HepG2 (cell line): ENCODE data around the gene TRAPPC5. TPM values are rescaled to one million over a fixed set of nuclear protein-coding genes. Genes with fewer than 3 reads are reported as not detected.

Experiments
- ATAC-seq: fragments of 200-7000 bp; cut with Tn5 transposase; 3 replicates; pipeline ENCODE4 v1.9.1; 2020; ENCODE audit warnings: mild to moderate bottlenecking, moderate library complexity
- BruUV-seq: library from RNA; stranded (reverse); fragments of 400-500 nt; replicated peaks from 2 replicates; lab custom pipeline; 2021; lab: Mats Ljungman, UMichigan
- CTCF ChIA-PET: fragments of 300-600 bp; formaldehyde crosslinking; extraction: SDS; loops from one replicate; lab custom pipeline; 2021; ENCODE audit warnings: low total read pairs, inconsistent platforms, low intra/inter-chr PET ratio; lab: Yijun Ruan, JAX
- POLR2A ChIA-PET: fragments of 350-600 bp; sonication (Branson Sonifier 250); formaldehyde crosslinking; loops from one replicate; lab custom pipeline; 2020; ENCODE audit warnings: antibody characterized with exemption, inconsistent platforms; lab: Yijun Ruan, JAX
- DNase-seq: peaks from one replicate; pipeline ENCODE4 v3.0.0-alpha.2; 2015; ENCODE audit warnings: low spot score
- FAIRE-seq: peaks from 3 replicates; lab custom pipeline; 2011; peaks lifted over from hg19 to GRCh38; lab: Jason Lieb, UNC
- H2AFZ ChIP-seq: one replicate; pipeline ENCODE4 v1.6.1; 2011; ENCODE audit warnings: low read length, inconsistent platforms
- H3K27ac ChIP-seq: fragments of 300-600 bp; 3 replicates; pipeline ENCODE4 v1.8.0; 2011; ENCODE audit warnings: mixed run types, mild to moderate bottlenecking, mixed read lengths, low read length, inconsistent platforms; ENCODE audit not compliant: insufficient read depth; ENCODE audit errors: extremely low read length
- H3K27me3 ChIP-seq, 2 experiments: fragments of 200-600 bp in 1 of 2; 2 replicates in 1 of 2; 3 replicates in 1 of 2; pipeline versions ENCODE4 v1.6.0 to v1.8.0; 2011; ENCODE audit warnings: low read length in 2 of 2, mild to moderate bottlenecking in 2 of 2, moderate library complexity in 2 of 2, inconsistent platforms in 1 of 2; ENCODE audit not compliant: insufficient read depth in 2 of 2, control insufficient read depth in 1 of 2
- H3K36me3 ChIP-seq, 2 experiments: fragments of 200-600 bp in 1 of 2; replicated peaks in 1 of 2; 2 replicates in 1 of 2; 3 replicates in 1 of 2; pipeline versions ENCODE4 v1.5.1 to v1.8.0; 2011; ENCODE audit warnings: low read length in 2 of 2, inconsistent platforms in 1 of 2; ENCODE audit not compliant: insufficient read depth in 2 of 2, control insufficient read depth in 1 of 2
- H3K4me1 ChIP-seq: 2 replicates; pipeline ENCODE4 v1.5.1; 2012; ENCODE audit warnings: low read length, inconsistent platforms; ENCODE audit not compliant: insufficient read depth
- H3K4me2 ChIP-seq: 2 replicates; pipeline ENCODE4 v1.6.0; 2011; ENCODE audit warnings: low read depth, low read length, inconsistent platforms
- H3K4me3 ChIP-seq, 3 experiments: fragments of 200-600 bp in 1 of 3; sonication (generic), shearing (Covaris generic) in 1 of 3; replicated peaks in 1 of 3; 2 replicates each; pipeline ENCODE4 v1.5.1; 2011 to 2016; ENCODE audit warnings: low read length in 3 of 3, inconsistent platforms in 2 of 3, low read depth in 2 of 3, mild to moderate bottlenecking in 2 of 3, control low read depth in 1 of 3, mixed read lengths in 1 of 3; ENCODE audit not compliant: insufficient read depth in 1 of 3
- H3K79me2 ChIP-seq: one replicate; pipeline ENCODE4 v1.6.1; 2011; ENCODE audit warnings: low read length, inconsistent platforms; ENCODE audit not compliant: insufficient read depth
- H3K9ac ChIP-seq: 2 replicates; pipeline ENCODE4 v1.6.0; 2011; ENCODE audit warnings: mild to moderate bottlenecking, low read depth, low read length, inconsistent platforms; ENCODE audit not compliant: insufficient read depth
- H3K9me3 ChIP-seq: 2 replicates; pipeline ENCODE4 v1.5.1; 2012; ENCODE audit warnings: mild to moderate bottlenecking, low read length
- H4K20me1 ChIP-seq: 2 replicates; pipeline ENCODE4 v1.6.0; 2011; ENCODE audit warnings: inconsistent platforms, mild to moderate bottlenecking, low read length, moderate library complexity; ENCODE audit not compliant: insufficient read depth
- BCLAF1 ChIP-seq: fragments of 450-650 bp; IDR thresholded peaks from 2 replicates; pipeline ENCODE4 v1.6.1; 2017; ENCODE audit warnings: mild to moderate bottlenecking
- HCFC1 ChIP-seq: fragments of 150-350 bp; IDR thresholded peaks from 2 replicates; pipeline ENCODE4 v1.6.1; 2014; ENCODE audit warnings: low read depth, low read length
- HOXA3 ChIP-seq: sonication (generic); formaldehyde crosslinking; IDR thresholded peaks from 2 replicates; pipeline ENCODE4 v1.5.0; 2020; ENCODE audit warnings: missing genetic modification reagents
- MEF2D ChIP-seq: sonication (generic); formaldehyde crosslinking; IDR thresholded peaks from 2 replicates; pipeline ENCODE4 v1.5.1; 2020; ENCODE audit warnings: mild to moderate bottlenecking, missing genetic modification reagents
- MEIS2 ChIP-seq: sonication (generic); formaldehyde crosslinking; IDR thresholded peaks from 2 replicates; pipeline ENCODE4 v1.9.0; 2021; ENCODE audit warnings: mild to moderate bottlenecking, missing genetic modification reagents
- TARDBP ChIP-seq: sonication (generic); formaldehyde crosslinking; IDR thresholded peaks from 2 replicates; pipeline ENCODE4 v1.8.0; 2022; ENCODE audit warnings: mild to moderate bottlenecking, missing genetic modification reagents
- ZBTB38 ChIP-seq: sonication (generic); formaldehyde crosslinking; IDR thresholded peaks from 2 replicates; pipeline ENCODE4 v1.5.1; 2020; ENCODE audit warnings: mild to moderate bottlenecking, missing genetic modification reagents
- ZFYVE20 ChIP-seq: sonication (generic); formaldehyde crosslinking; IDR thresholded peaks from 2 replicates; pipeline ENCODE4 v1.8.0; 2023; ENCODE audit warnings: low read depth, mild to moderate bottlenecking, moderate library complexity, missing genetic modification reagents, borderline replicate concordance
- ZNF10 ChIP-seq: sonication (generic); formaldehyde crosslinking; IDR thresholded peaks from 2 replicates; pipeline ENCODE4 v1.4.0; 2020; ENCODE audit warnings: mild to moderate bottlenecking, low read depth, missing genetic modification reagents, borderline replicate concordance
- ZNF180 ChIP-seq: sonication (generic); formaldehyde crosslinking; IDR thresholded peaks from 2 replicates; pipeline ENCODE4 v1.4.0; 2020; ENCODE audit warnings: low read depth, missing genetic modification reagents, borderline replicate concordance
- ZNF713 ChIP-seq: sonication (generic); formaldehyde crosslinking; IDR thresholded peaks from 2 replicates; pipeline ENCODE4 v1.4.0; 2020; ENCODE audit warnings: mild to moderate bottlenecking, missing genetic modification reagents
- WGBS: methylation state at CpG from one replicate; pipeline ENCODE4 v1.1.6; 2017; ENCODE audit warnings: low lambda C conversion rate; 5-methylcytosine and 5-hydroxymethylcytosine counted together
- in situ Hi-C: cut with HindIII; loops from 2 replicates; pipeline ENCODE4 v1.10.0; 2017; ENCODE audit warnings: low pct_unique_long_range_greater_than_20kb; ENCODE audit not compliant: extremely low pct_ligation_motif_present
- intact Hi-C: fragments of 100-400 bp; cut with micrococcal nuclease; formaldehyde crosslinking; loops from one replicate; pipeline ENCODE4 v1.10.0; 2022; ENCODE audit not compliant: unreplicated experiment
- polyA plus RNA-seq, 8 experiments: library from polyadenylated mRNA; depleted of rRNA in 3 of 8; stranded (reverse) in 7 of 8; unstranded in 1 of 8; fragments of >200 nt; fragmentation: Illumina TruSeq in 4 of 8; extraction: Trizol in 4 of 8; gene quantifications; 2 replicates each; pipeline versions ENCODE4 v1.2.1 to v1.2.3, GENCODE V29; 2011 to 2016; ENCODE audit warnings: low read depth in 4 of 8, missing spikeins in 1 of 8, mixed read lengths in 1 of 8; ENCODE audit not compliant: insufficient read depth in 1 of 8
- total RNA-seq, 5 experiments: library from RNA; depleted of rRNA; stranded (reverse); fragments of >200 nt; fragmentation: Illumina TruSeq; extraction: Trizol; gene quantifications; 2 replicates each; pipeline ENCODE4 v1.2.3, GENCODE V29; 2016; ENCODE audit warnings: low read depth in 1 of 5
- TF ChIP-seq, protein P1 (sequence below): IDR thresholded peaks from 2 replicates; pipeline ENCODE4 v1.6.1; 2016; ENCODE audit warnings: missing biosample characterization, missing genetic modification reagents, low read depth

TRAPPC5 gene
- total and polyA plus RNA-seq, 2 of the 13 experiments (the other 11 are each of a cell fraction or from before 2014, with no cell fraction given): 38.5 to 78.7 TPM

- DNase-seq (no peak), ATAC-seq (no peak), FAIRE-seq (no peak)
- in situ Hi-C loops (no loop called here), intact Hi-C loops (no loop called here)
- ChIA-PET POLR2A (no interaction called here), CTCF (no interaction called here)
- Histone ChIP-seq H3K9me3 (no peaks in the 10 kb centered on the region), H3K9ac (no peak overlapping the region), H3K79me2 (no peaks in the 10 kb centered on the region), H3K4me2 (no peak overlapping the region), H3K27me3 (peaks cover 0 to 25% of the 10 kb centered on the region in 2 experiments; a peak in 3 of 5 replicates), H3K27ac (no peak overlapping the region), H3K4me1 (0 out of 2 replicates have a peak, but pooled peaks cover 4% of the 10 kb centered on the region), H3K36me3 (no peaks in the 10 kb centered on the region), H3K4me3 (no peak overlapping the region), H4K20me1 (no peaks in the 10 kb centered on the region), H2AFZ (no peak overlapping the region)
- 19% methylated on average over 6 of the region's 6 CpGs for WGBS
- TF ChIP-seq MEIS2 (CRISPR knock-in tag): no peak
- no peak for TF ChIP-seq ZNF180 (CRISPR knock-in tag)
- TF ChIP-seq ZBTB38 (CRISPR knock-in tag): no peak
- TF ChIP-seq MEF2D (CRISPR knock-in tag): no peak
- TF ChIP-seq, protein P1, sequence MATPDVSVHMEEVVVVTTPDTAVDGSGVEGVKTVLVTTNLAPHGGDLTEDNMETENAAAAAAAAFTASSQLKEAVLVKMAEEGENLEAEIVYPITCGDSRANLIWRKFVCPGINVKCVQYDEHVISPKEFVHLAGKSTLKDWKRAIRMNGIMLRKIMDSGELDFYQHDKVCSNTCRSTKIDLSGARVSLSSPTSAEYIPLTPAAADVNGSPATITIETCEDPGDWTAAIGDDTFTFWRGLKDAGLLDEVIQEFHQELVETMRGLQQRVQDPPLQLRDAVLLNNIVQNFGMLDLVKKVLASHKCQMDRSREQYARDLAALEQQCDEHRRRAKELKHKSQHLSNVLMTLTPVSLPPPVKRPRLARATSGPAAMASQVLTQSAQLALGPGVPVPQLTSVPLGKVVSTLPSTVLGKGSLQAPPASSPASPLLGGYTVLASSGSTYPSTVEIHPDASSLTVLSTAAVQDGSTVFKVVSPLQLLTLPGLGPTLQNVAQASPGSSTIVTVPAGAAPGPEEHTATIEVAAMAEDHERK (CRISPR knock-in tag): no peak
- TF ChIP-seq HCFC1: no peak
- TF ChIP-seq ZNF10: no peak
- TF ChIP-seq BCLAF1: no peak
- TF ChIP-seq ZNF713 (CRISPR knock-in tag): no peak
- no peak for TF ChIP-seq ZFYVE20 (CRISPR knock-in tag)
- no peak for TF ChIP-seq TARDBP (CRISPR knock-in tag)
- TF ChIP-seq HOXA3 (CRISPR knock-in tag): no peak
- BruUV-seq: no TSS peak
Observed at GRCh38 chr19:7733376-7733775, 52.7 kb downstream of the TRAPPC5 start.
